WTC11 (cell line): ENCODE results near the gene KRT8. TPM values are rescaled to one million over a fixed set of nuclear protein-coding genes. Genes with fewer than 3 reads are reported as not detected.

Source experiments
- ATF6 ChIP-seq: sonication (generic); formaldehyde crosslinking; IDR thresholded peaks from 2 replicates; pipeline ENCODE4 v1.8.1; 2023; ENCODE audit warnings: mild to moderate bottlenecking, missing genetic modification reagents
- CREM ChIP-seq: sonication (generic); formaldehyde crosslinking; IDR thresholded peaks from 2 replicates; pipeline ENCODE4 v1.8.1; 2022; ENCODE audit warnings: mild to moderate bottlenecking, missing genetic modification reagents, moderate library complexity
- CTCF ChIP-seq: fragments of 200-600 bp; IDR thresholded peaks from 2 replicates; pipeline ENCODE4 v1.8.0; 2022; ENCODE audit warnings: antibody characterized with exemption
- E2F4 ChIP-seq: sonication (generic); formaldehyde crosslinking; IDR thresholded peaks from 2 replicates; pipeline ENCODE4 v1.8.1; 2022; ENCODE audit warnings: low read depth, mild to moderate bottlenecking, moderate library complexity, missing genetic modification reagents, borderline replicate concordance
- FOXK1 ChIP-seq: sonication (generic); formaldehyde crosslinking; IDR thresholded peaks from 2 replicates; pipeline ENCODE4 v1.8.0; 2022; ENCODE audit warnings: mild to moderate bottlenecking, moderate library complexity, missing genetic modification reagents
- FOXP4 ChIP-seq: sonication (generic); formaldehyde crosslinking; IDR thresholded peaks from 2 replicates; pipeline ENCODE4 v1.8.0; 2022; ENCODE audit warnings: mild to moderate bottlenecking, missing genetic modification reagents
- GTF2I ChIP-seq: fragments of 250-450 bp; sonication (Bioruptor Pico); conservative IDR thresholded peaks from 2 replicates; pipeline ENCODE4 v1.4.0; 2021; ENCODE audit warnings: mild to moderate bottlenecking
- HMGA2 ChIP-seq: fragments of 250-450 bp; sonication (Bioruptor Pico); IDR thresholded peaks from 2 replicates; pipeline ENCODE4 v1.4.0; 2021; ENCODE audit warnings: mild to moderate bottlenecking, moderate library complexity
- JAZF1 ChIP-seq: fragments of 250-450 bp; sonication (Bioruptor Pico); IDR thresholded peaks from 2 replicates; pipeline ENCODE4 v1.9.0; 2021; ENCODE audit warnings: moderate library complexity, mild to moderate bottlenecking, inconsistent platforms
- NR1H2 ChIP-seq: sonication (generic); formaldehyde crosslinking; IDR thresholded peaks from 2 replicates; pipeline ENCODE4 v1.9.0; 2021; ENCODE audit warnings: mild to moderate bottlenecking, moderate library complexity, missing genetic modification reagents
- PRDM15 ChIP-seq: sonication (generic); formaldehyde crosslinking; IDR thresholded peaks from 2 replicates; pipeline ENCODE4 v1.8.0; 2022; ENCODE audit warnings: missing genetic modification reagents
- PREB ChIP-seq: sonication (generic); formaldehyde crosslinking; IDR thresholded peaks from 2 replicates; pipeline ENCODE4 v1.8.1; 2022; ENCODE audit warnings: mild to moderate bottlenecking, missing genetic modification reagents, moderate library complexity, borderline replicate concordance
- TP53 ChIP-seq: sonication (generic); formaldehyde crosslinking; IDR thresholded peaks from 2 replicates; pipeline ENCODE4 v1.8.1; 2023; ENCODE audit warnings: mild to moderate bottlenecking, missing genetic modification reagents
- ZBTB43 ChIP-seq: sonication (generic); formaldehyde crosslinking; IDR thresholded peaks from 2 replicates; pipeline ENCODE4 v1.8.1; 2023; ENCODE audit warnings: mild to moderate bottlenecking, missing genetic modification reagents
- ZNF121 ChIP-seq: sonication (generic); formaldehyde crosslinking; IDR thresholded peaks from 2 replicates; pipeline ENCODE4 v1.8.0; 2023; ENCODE audit warnings: missing genetic modification reagents
- ZNF219 ChIP-seq: sonication (generic); formaldehyde crosslinking; IDR thresholded peaks from 2 replicates; pipeline ENCODE4 v1.8.0; 2023; ENCODE audit warnings: missing genetic modification reagents, mild to moderate bottlenecking, borderline replicate concordance
- ZNF317 ChIP-seq: sonication (generic); formaldehyde crosslinking; IDR thresholded peaks from 2 replicates; pipeline ENCODE4 v1.8.1; 2023; ENCODE audit warnings: low read depth, mild to moderate bottlenecking, moderate library complexity, missing genetic modification reagents, borderline replicate concordance
- ZNF532 ChIP-seq: fragments of 250-450 bp; sonication (Bioruptor Pico); IDR thresholded peaks from 2 replicates; pipeline ENCODE4 v1.9.0; 2021; ENCODE audit warnings: mild to moderate bottlenecking, borderline replicate concordance
- ZSCAN18 ChIP-seq: fragments of 250-450 bp; sonication (Bioruptor Pico); IDR thresholded peaks from 2 replicates; pipeline ENCODE4 v2.1.2; 2022; ENCODE audit warnings: mild to moderate bottlenecking, moderate library complexity
- total RNA-seq: library from RNA; stranded (reverse); gene quantifications from 3 replicates; pipeline ENCODE4 v1.2.3, GENCODE V29; 2021

The KRT8 gene
- total RNA-seq, 1 experiment from 2014 or later: 477 TPM

- TF ChIP-seq PRDM15 (peak; percentile 99), CREM (CRISPR knock-in tag) (peak; percentile 48; the same call in 1 of the 2 replicates), CTCF (no peak), ATF6 (CRISPR knock-in tag) (no peak), HMGA2 (CRISPR knock-in tag) (peak; percentile 42; the same call in 1 of the 2 replicates), GTF2I (CRISPR knock-in tag) (0 out of 2 replicates have a peak, but pooled peaks have one; percentile 10), ZNF121 (CRISPR knock-in tag) (no peak), NR1H2 (no peak), ZBTB43 (CRISPR knock-in tag) (no peak), PREB (CRISPR knock-in tag) (no peak), ZNF219 (CRISPR knock-in tag) (no peak), ZSCAN18 (CRISPR knock-in tag) (no peak), ZNF317 (CRISPR knock-in tag) (no peak), E2F4 (CRISPR knock-in tag) (no peak), TP53 (no peak), ZNF532 (CRISPR knock-in tag) (no peak), FOXK1 (CRISPR knock-in tag) (no peak), JAZF1 (CRISPR knock-in tag) (no peak), FOXP4 (CRISPR knock-in tag) (no peak)
Measured at GRCh38 chr12:52903285-52903854, 1.5 kb downstream of the KRT8 start (continued).
